GM13977 (cell line): ENCODE data around the gene PHACTR1.
A peak's percentile ranks its signal among the peaks of the same experiment; 100 is the strongest.

Source experiments
- DNase-seq: peaks from one replicate; pipeline ENCODE4 v3.0.0; 2012; ENCODE audit warnings: low spot score
- in situ Hi-C: fragments of 300-500 bp; cut with MboI; formaldehyde crosslinking; loops from one replicate; pipeline ENCODE4 v1.12.0; 2022; ENCODE audit warnings: low sequenced_read_pairs, low pct_unique_long_range_greater_than_20kb, mixed read lengths, inconsistent platforms; ENCODE audit not compliant: unreplicated experiment
- TF ChIP-seq, protein P1 (sequence below): IDR thresholded peaks from 2 replicates; pipeline ENCODE4 v1.5.1; 2012; ENCODE audit warnings: mild to moderate bottlenecking, control low read depth; ENCODE audit not compliant: insufficient read depth; ENCODE audit errors: extremely low read depth, missing control alignments

Gene PHACTR1

DNA sequence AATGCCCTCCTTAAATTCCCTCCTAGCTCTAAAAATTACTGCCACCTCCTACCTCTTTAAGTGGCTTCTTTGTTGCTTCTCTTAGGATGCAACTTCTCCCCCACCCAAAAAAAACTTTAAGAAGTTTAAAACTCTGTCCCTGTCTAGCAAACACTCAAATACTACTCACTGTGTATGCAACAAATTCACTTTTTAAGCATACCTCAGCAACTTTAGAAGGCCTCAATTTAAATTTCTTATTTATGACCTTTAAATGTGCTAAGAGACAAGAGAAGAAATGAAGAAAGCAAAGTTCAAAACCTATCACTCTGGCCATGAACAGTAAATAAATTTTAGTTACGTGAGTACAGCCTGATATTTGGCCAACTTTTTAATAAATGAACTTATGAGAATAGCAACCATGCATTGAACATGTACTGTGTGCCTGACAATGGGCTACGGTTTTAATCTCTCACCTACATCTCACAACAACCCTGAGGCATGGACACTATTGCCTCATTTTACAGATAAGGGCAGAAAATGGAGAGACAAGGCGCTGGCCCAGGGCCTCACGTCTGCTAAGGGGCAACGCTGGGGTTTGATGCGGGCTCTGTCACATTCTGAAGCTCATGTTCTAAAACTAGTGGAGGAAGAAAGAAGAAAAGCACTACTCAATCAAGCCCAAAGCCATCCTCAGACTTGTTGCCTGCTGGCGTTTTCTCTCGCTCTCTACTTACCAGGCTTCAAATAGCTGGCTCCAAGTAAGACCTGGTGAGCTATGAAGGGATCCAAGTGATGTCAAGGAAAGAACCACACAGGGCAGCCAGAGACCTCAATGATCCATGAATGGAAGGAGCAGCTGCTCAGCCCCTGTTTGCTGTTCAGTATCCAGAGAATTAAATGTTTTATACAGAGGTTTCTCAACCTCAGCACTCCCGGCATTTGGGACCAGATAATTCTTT is 512.0 kb downstream of the PHACTR1 start:
- TF ChIP-seq, protein P1, sequence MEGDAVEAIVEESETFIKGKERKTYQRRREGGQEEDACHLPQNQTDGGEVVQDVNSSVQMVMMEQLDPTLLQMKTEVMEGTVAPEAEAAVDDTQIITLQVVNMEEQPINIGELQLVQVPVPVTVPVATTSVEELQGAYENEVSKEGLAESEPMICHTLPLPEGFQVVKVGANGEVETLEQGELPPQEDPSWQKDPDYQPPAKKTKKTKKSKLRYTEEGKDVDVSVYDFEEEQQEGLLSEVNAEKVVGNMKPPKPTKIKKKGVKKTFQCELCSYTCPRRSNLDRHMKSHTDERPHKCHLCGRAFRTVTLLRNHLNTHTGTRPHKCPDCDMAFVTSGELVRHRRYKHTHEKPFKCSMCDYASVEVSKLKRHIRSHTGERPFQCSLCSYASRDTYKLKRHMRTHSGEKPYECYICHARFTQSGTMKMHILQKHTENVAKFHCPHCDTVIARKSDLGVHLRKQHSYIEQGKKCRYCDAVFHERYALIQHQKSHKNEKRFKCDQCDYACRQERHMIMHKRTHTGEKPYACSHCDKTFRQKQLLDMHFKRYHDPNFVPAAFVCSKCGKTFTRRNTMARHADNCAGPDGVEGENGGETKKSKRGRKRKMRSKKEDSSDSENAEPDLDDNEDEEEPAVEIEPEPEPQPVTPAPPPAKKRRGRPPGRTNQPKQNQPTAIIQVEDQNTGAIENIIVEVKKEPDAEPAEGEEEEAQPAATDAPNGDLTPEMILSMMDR: no peak
- no peak for DNase-seq
- in situ Hi-C loops: no loop called here

DNA sequence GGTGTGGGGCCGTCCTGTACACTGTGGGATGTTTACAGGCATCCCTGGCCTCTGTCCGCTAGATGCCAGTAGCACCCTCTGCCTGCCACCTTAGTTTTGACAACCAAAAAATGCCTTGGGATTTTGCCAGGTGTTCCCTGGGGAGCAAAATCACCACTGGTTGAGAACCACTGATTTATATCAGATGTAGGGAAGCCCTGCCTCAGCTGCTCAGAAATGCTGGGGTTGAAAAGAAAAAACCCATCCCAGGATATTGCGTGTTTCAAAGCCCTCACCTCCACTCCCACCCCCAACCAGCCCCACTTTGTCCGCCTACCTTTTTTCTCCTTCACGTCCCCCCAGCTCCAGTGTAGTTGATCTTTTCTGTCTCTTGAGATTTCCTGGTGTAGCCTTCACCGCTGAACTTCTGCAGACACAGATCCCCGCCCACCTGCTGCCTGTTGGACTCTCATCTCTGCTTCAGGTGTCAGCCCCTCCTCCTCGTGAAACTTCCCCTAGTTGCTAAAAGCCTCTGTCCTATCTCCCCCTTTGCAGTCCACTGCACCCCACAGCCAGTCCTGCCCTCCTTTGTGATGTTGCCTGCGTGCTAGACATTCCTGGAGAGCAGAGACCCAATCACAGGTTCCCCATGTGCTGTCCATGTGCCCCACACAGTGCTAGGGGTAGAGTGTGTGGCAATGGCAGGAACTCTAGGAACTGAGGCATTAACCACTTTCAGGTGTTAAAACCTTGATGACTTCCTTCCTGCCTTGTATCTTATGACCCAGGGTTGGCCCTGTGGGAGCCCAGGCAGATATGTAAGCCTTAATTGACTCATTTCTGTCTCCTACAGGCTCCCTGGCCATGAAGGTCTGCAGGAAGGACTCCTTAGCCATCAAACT is 512.9 kb downstream of the PHACTR1 start:
- DNase-seq: peak; percentile 54
- TF ChIP-seq, protein P1: peak; percentile 58
- in situ Hi-C loops: no loop called here

DNA sequence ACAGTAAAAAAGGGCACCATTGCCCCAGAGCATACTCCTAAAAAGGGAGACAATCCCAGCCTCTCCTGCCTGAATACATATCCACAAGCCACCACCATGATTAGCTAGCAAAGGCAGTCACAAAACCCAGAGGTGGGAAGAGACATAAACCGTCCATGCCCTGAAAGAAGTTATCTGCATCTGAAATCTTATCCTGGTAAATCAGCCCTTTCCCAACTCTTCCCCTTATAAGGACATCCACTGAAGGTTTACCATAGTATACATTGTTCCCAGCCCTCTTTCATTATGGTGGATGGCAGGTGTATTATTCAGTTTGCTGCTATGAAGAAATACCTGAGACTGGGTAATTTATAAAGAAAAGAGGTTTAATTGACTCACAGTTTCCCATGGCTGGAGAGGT is 516.5 kb downstream of the PHACTR1 start:
- TF ChIP-seq, protein P1: no peak
- in situ Hi-C loops: no loop called here

DNA sequence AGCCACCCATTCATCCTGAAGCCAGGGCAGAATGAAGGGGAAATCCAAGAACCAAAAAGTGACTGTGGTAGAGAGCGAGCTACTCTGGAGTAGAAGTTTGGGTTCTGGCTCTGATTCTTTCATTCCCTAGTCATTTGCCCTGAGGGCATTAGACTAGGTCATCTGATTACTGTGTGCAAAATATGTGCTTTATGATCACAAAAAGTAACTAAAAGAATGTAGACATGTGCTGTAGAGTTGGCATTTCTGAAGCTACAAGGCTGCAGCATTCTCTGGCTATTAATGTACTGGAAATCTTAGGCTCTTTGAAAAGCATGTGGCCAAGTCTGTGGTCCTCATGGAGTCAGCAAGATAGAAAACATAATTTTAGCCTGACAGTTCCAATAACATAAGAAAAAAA is 517.6 kb downstream of the PHACTR1 start:
- no peak for DNase-seq
- TF ChIP-seq, protein P1: no peak
- in situ Hi-C loops: no loop called here

More for the DNA sequence above, 516.5 kb downstream of the PHACTR1 start:
- no peak for DNase-seq

DNA sequence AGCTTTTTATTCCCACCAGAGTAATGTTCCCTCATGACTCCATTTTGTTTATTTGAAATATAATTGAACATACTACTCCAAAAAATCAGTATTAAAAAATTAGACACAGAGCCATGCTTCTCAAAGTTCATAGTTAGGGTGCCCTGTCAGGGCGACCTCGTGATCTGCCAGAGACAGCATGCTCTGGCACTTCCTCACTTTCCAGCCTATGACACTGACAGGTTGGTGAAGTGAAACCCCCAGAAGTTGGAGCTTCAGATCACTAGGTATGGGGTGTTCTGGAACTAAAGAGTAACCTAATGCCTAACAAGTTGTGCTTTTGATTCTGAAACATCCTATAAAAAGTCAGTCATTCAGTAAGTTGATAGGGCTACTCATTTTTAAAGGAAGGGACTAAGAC is 518.8 kb downstream of the PHACTR1 start:
- DNase-seq: no peak

DNA sequence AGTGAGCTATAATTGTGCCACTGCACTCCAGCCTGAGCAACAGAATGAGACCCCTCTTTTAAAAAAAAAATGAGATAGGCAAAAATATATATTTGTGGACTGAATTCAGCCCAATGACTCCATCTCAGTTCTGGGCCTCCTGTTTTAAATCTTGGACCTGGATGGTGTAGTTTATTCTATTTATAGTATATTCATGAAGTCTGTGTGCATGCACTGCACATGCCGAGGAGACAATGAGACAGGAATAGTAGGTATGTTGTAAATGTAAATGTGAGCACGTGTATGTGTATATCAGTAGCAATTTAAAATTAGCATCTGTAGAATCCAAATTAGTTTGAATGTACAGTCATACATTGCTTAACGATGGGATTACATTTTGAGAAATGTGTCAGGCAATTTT is 520.8 kb downstream of the PHACTR1 start:
- in situ Hi-C loops: no loop called here

More for the DNA sequence above, 518.8 kb downstream of the PHACTR1 start:
- in situ Hi-C loops: no loop called here
- TF ChIP-seq, protein P1: no peak

More for the DNA sequence above, 520.8 kb downstream of the PHACTR1 start:
- no peak for DNase-seq
- TF ChIP-seq, protein P1: no peak
